Left hindlimb (tissue), 1 donor: Measurements from ENCODE around the gene B3GALNT2.

Experiments
- DNase-seq: peaks from one replicate; pipeline ENCODE4 v3.0.0-alpha.2; 2018

The B3GALNT2 gene

GRCh38 chr1:235408503-235408960 lies 95.7 kb downstream of the B3GALNT2 start:
- no peak for DNase-seq

- DNase-seq = no peak
Observed at GRCh38 chr1:235407419-235407818, 96.8 kb downstream of the B3GALNT2 start.

- DNase-seq = no peak
Observed at GRCh38 chr1:235404190-235404589, 100.1 kb downstream of the B3GALNT2 start.

- no peak for DNase-seq
Observed at GRCh38 chr1:235403593-235403992, 100.7 kb downstream of the B3GALNT2 start.

- no peak for DNase-seq
Observed at GRCh38 chr1:235402457-235403200, 101.6 kb downstream of the B3GALNT2 start.

GRCh38 chr1:235401251-235401650 lies 103.0 kb downstream of the B3GALNT2 start:
- DNase-seq = no peak
